Inferior parietal cortex (tissue), 1 donor: ENCODE measurements around the gene USP36.
"Not testable (repeated sequence)": the region's sequence is repeated elsewhere in the genome, so short reads cannot be mapped to it uniquely, and the experiment has no call there.

Source experiments
- DNase-seq: peaks from one replicate; pipeline ENCODE4 v3.0.0-alpha.2; 2016; ENCODE audit errors: extremely low spot score

Gene USP36

DNA sequence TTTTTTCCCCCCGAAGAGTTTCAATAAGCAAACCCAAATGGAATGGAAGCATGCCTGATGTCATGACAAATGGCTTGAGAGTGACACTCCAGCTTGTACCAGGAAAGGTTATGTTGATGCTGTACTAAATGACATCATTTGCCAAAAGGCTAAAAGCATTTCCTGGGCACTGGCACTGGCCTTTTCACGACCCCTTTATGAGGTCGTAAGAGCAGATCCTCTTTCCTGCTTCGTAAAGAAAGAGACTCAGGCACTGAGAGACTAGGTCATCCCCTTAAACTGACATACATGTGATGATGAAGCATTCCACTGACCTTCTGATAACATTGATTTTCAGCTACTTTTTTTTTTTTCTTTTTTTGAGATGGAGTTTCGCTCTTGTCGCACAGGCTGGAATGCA, 31.9 kb upstream of the USP36 start:
- no peak for DNase-seq

DNA sequence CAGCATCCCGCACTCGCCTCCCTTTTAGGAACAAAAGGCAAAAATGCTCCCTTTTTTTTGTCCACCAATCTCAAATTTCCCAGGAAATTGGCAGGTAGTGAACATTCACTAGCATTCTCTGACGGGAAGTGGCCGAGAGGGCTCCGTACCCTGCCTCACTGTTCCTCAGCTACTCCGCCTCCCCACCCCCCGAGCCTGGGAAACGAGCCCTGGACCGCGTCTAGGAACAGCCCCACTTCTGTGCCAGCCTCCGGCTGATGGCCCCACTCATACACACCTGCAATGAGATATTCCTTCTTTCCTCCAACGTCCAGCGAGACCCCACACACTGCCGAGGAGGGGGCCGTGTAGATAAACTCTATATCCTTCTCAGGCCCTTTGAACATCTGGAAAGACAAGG, 30.0 kb upstream of the USP36 start:
- no peak for DNase-seq

DNA sequence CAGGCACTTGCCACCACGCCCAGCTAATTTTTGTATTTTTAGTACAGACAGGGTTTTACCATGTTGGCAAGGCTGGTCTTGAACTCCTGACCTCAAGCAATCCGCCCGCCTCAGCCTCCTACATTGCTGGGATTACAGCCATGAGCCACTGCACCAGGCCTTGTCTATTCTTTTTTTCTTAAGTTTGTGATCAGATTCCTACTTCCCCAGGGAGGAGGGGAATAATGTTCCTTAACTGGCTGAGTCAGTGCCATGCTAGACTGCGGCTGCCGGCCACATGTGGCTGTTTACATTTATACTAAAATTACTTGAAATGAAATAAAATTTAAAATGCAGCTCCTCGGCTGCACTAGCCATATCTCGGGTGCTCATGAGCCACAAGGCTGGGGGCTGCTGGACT, 27.8 kb upstream of the USP36 start:
- no peak for DNase-seq

DNA sequence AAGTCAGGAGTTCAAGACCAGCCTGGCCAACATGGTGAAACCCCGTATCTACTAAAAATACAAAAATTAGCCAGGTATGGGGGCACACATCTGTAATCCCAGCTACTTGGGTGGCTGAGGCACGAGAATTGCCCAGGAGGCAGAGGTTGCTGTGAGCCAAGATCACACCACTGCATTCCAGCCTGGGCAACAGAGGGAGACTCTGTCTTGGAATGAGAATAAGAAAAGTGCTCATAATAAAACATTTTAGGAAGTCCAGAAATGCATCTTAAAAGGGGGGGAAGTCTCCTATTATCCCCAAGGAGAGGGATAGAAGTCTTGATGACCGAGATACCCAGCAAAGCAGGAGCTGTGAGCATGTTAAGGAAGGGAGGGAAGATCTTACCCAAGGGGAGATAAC, 26.4 kb upstream of the USP36 start:
- DNase-seq, result not testable (repeated sequence)

DNA sequence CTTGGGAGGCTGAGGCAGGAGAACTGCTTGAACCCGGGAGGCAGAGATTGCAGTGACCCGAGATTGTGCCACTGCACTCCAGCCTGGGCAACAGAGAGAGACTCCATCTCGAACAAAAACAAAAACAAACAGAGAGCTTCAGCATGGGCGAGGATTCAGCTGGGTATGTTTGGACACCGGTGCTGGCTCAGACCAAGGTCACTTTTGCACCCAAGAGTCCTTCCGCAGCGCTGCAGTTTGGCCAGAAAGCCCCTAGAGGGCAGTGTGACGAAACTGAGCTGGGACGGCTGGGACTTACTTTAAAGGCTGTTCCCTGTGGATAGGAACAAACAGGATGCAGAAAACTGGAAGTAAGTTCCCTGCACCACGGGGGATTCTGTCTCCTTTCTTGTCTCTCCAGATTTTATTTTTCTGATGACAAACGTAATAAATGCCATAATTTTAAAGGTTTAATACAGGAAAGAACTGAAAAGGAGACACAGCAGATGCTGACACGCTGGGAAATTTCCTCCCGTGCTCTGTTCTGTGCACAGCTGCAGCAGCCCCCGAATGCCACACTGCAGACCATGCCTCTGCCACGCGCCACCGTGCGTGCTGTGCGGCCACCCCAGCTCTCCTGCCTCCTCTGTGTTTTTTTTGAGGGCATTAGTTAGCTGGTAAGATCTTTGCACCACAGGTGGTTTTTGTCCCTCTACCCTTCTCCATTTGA, 25.2 kb upstream of the USP36 start:
- peak; percentile 95 for DNase-seq

DNA sequence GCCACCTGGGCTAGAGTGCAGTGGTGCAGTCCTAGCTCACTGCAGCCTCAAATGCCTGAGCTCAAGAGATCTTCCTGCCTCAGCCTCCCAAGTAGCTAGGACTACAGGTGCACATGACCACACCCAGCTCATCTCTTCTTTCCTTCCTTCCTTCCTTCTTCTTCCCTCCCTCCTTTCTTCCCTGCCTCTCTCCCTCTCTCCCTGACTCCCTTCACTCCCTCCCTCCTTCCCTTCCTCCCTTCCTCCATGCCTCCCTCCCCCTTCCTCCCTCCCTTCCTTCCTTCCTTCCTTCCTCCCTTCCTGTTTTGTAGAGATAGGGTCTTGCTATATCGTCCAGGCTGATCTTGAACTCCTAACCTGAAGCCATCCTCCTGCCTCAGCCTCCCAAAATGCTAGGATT, 23.5 kb upstream of the USP36 start:
- DNase-seq, result no peak

DNA sequence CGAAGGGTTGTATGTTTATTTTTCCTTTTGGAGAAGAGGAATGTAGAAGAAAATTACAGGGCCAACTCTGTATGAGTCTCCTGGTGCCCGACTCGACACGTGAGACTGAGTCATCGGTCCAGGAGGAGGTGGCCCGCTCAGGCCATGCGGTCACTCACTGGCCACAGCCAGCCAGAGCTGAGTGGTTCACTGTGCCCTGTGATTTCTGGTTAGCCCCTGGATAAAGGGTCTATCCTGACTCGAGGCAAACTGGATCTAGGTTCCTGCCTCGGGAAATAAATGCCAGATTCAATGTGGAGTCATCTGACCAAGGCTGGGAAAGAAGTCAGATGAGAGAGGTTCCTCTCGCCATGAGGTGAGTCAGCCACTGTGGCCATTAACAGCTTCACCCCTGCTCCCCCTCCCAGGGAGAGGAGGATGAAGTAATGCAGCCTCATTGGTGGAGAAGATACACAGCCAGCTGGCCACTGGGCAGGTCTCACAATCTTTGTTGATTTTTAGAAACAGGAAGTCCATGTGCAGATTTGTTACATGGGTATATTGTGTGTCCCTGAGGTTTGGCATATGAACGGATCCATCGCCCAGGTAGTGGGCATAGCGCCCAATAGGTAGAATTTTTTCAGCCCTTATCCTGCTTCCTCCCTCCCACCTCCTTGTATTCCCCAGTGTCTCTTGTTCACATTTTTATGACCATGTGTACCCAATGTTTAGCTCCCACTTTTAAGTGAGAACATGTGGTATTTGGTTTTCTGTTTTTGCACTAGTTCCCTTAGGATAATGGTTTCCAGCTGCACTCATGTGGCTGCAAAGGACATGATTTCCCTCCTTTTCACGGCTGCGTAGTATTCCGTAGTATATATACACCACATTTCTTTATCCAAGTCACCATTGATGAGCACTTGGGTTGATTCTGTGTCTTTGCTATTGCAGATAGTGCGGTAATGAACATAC, 21.7 kb upstream of the USP36 start:
- DNase-seq, result no peak

DNA sequence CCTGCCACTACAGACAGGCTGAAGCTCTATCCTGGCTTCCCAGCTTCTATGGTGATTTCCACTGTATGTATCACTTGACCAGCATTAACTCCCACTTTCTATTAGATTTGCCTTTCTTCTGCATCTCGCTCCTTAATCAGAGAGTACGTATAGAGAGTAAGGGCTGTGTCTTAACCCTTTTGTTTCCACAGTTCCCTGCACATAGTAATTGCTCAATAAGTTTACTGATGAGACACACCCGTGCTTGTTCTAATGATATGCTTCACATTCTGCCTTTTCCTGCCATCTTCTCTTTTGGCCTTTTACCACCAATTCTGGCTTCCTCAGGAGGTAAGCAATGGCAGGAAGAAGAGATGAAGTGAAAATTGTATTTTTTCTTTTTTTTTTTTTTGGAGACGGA, 20.6 kb upstream of the USP36 start:
- DNase-seq, result no peak

DNA sequence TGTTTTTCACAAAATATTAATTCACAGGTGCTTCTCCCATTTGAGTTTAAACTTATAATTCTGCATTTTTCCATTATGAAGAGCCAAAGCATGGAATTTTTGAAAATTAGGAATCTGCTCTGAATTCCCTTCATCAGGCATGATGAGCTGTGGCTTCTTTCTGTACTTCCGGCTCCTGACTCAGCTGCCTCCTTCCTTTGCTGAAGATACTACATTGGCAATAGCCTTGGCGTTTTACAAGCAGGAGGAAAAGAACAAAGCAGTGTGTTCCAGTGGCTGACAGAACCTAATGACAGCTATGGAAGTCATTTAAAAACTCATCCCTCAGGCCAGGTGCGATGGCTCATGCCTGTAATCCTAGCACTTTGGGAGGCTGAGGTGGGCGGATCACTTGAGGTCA, 18.4 kb upstream of the USP36 start:
- no peak for DNase-seq

DNA sequence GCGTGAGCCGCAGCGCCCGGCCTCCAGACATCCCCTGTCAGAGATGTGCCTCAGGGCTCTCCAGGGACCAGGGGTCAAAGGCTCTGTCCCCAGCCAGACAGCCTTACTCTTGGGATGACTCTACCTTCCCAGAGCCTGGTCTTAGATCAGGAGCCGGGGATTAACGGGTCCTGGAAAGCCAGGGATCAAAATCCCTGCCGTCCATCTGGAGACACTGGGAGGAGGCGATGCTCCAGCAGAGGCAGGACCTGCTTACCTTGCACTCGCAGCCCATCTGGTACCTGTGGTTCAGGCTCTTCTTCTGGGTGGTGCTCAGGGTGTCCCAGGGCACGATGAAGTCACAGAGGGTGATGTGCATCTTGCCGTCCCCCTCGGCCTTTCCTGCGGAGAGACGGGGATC, 16.7 kb upstream of the USP36 start:
- no peak for DNase-seq

DNA sequence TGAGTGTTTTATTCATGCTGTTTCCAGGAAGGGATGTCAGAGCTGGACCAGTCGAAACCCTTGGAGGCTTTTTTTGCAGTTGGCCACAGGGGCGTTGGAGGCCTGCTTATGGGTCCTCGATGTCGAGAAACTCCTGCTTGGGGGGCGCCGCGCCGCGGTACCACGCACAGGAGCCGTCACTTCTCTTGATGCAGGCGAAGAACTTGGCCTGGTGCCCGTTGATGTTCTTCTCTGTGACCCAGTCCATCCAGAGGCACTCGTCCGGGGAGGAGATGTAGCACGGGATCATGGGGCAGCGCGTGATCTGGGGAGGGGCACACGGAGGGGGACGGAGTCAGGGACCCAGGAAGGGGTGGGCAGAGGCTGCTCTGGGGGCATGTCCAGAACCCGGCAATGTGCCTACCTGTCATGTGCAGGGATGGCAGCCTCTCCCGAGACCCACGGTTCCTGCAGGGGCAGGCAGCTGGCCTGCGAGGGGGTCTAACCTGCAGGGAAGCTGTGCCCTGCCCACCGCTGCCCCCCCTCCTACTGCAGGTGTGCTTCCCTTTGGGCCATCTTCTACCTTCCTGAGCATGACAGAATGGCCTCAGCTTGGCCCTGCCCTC, 15.0 kb upstream of the USP36 start:
- DNase-seq, result no peak

DNA sequence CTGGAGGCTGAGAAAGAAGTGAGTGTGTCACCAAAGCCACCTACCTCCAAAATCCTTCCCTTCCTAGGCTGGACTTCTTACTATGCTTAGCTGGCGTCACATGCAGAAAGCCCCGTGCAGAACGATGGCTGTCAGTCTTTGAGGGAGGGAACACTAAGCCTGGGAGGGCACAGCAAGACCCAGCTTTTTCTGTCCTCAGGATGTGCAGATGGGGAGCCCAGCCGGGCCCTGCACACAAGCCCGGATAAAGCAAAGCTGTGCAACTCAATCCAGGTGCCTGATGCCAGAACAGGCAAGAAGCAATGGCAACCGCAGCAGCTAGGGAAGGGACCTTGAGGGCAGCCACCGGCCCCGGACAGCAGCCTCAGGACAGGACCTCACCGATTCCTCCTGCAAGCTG, 13.9 kb upstream of the USP36 start:
- DNase-seq, result no peak

DNA sequence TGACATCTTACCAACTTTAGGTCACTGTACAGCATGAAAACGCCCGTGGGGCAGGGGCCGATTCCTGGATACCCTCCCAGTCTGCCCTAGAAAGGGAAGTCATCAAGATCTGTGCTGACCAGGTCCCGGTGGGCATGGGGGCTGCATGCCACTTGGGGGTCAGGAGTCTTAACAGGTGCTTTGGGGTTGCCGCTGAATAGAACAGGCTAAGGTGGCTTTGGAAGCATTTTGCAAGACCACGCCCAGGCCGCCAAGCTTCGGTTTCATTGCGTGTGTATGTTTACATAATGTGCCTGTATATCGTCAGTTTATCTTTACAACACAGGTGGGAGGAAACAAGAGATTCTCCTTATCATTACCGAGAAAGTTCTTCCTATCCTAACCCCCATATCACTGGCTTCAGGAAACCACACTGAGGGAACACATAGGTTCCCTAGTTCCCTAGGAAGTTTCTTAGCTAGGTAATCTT, 13.3 kb upstream of the USP36 start:
- DNase-seq, result no peak

DNA sequence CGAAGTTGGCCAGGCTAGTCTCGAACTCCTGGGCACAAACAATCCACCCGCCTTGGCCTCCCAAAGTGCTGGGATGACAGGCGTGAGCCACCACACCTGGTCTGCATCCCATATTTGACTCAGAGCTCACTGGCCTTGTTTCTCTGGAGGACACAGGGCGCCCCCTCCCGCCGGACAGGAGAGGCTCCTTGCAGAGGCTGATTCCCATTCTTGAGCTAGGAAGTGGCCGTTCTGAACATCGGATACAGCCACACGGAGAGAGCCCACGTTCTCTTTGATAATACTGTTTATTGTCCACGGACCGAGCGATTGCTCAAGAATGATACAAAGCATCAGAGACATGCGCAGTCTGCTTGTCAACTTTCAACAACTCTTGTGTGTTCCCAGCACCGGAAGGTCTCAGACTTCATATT, 12.1 kb upstream of the USP36 start:
- no peak for DNase-seq

DNA sequence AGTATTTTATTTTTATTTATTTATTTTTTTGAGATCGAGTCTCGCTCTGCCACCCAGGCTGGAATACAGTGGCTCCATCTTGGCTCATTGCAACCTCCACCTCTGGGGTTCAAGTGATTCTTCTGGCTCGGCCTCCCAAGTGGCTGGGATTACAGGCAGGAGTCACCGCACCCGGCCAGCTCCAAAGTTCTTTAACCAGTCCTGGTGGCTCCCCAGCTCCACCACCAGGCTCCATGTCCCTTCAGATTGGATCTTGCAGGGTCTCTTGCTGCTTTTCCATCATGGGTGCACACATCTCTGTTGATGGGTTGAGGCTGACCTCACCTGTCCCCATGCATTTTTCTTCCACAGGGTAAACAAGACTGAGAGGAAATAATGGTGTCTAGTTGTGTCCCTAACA, 8.4 kb upstream of the USP36 start:
- DNase-seq, result no peak

DNA sequence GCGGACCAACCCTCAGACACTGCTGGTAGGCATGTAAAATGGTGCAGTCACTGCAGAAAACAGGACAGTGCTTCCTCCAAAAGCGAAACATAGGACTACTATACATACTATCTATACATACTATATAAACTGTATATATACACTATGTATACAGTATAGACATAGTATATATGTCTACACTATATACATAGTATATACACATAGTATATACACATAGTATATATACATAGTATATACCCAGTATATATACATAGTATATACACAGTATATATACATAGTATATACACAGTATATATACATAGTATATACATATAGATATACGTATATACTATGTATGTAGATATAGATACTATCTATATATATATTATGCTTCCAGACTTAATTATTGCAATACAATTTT, 6.4 kb upstream of the USP36 start:
- DNase-seq, result no peak

DNA sequence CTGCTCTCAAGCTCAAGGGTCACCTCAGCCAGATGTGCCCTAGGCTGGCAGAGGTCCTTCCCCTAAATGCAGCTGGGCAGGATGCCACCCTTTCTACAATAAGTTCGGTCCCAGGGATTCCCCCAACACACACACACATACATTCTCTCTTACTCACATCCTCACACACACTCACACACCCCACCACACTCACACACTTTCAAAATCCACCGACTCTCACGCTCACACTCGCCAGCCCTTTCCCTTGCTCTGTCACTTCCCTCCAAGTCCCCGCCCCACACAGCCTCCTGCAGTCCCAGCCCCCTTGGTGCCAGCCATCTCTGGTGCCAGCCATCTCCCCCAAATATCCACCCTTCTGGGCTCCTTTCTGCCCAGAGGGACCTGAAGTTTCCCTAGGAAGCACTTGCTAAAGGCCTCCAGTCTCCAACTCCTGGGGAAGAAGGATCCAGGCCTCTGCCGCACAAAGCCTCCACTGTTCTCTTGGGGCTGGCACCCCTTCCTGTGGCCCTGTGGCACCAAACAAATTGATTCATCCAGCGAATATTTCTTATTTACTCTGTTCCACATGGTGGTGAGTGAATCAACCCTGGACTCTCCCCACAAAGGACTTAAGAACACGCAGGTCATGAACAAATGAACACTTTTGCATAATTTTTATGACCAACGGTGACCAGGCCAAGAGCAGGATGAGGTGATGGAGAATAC, 3.8 kb upstream of the USP36 start:
- peak; percentile 37 for DNase-seq

DNA sequence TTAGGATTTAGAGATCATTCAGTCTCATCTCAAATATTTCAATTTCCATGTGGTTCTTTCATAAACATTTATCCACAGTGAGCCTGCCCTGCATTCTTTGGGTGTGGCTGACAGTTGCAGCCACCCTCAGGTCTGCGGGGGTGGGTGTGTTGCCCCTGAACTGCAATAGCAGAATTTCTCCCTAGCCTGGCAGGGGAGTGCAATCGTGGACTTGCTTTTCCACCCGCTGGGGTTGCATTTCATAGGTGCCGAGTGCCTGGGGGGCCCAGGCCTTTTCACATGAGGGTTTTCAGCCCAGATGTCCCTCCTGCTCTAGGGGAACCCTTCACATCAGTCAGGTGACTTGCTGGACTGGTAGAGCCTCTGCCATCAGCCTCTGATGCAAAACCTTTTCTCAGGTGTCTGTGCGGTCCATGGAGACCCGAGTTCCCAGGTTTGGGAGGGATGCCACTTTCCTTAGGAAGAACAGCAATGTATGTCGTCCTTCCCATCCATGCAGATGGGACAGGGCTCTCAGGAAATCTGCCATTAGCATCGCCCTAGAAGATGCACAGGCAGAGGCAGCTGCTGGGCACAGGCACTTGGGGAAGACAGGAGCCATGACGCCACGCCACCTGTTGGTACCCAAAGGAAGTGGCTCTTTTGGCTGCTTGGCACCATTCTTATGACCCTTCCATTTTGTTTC, 2.4 kb upstream of the USP36 start:
- DNase-seq, result no peak

DNA sequence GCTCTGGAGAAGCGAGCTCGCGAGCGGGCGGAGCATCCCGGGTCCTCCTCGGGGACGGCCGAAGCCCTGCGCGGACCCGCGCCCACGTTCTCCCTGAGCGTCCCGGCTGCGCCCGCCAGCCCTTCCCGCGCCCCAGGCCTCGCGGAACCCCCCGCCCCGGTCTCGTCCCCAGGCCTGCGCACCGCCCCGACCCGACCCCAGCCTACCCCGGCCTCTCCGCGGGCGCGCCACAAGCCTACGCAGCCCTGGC, 159 bp downstream of the USP36 start:
- DNase-seq, result no peak

DNA sequence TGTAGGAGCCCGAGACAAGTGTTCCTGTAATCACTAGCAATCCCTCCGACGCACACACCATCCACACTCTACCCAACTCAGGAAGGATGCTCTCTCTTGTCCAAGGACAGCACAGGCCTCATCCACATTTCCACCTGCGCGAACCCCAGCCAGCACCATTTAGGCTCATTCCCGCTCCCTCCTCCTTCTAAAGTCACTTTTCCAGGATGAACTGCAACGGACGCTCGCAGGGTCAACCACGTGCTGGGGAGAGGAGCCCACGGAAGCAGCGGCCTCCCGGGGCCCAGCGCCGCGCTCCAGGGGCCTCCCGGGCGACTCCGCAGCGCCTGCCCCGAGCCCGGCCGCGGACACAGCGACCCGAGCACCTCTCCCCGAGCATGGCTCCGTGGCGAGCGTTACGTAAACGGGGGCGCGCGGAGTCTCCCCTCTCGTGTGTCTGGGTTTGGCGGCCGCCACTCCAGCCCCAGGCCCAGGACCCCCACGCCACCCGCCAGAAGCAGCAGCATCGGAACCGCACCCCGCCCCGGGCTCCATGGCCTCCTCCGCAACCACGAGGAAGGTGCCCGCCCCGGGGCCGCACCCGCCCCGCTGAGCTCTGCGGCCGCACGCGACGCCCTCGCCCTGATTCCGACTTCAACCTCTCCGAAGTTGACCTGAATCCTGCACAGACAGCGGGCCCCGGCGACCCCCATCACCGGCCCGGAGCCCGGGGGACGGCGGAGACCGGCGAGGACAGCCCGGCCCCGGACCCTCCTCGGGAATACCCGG, 668 bp downstream of the USP36 start:
- DNase-seq, result no peak

DNA sequence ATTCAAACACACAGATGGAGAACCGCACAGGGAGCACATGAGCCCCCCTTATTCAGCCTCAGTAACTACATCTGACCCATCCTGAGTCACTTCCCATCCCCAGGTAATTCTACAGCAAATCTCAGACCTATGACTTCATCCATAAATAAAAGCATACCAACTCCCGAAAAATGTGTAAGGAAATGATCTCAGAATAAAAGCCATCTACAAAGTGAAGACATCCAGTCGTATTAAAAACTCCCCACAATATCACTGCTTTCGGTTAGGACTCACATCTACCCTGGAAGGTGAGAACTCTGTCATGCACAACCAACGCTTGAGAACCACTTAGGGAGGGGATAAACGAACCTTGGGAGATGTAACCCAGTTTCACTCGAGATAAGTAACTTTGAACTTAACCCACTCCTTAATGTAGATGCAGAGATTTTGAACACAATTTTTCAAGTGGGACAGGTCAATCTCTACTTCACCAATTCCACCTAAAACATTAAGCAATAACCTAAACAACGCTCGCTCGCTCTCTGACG, 1.3 kb downstream of the USP36 start:
- no peak for DNase-seq
